ENCODE results near the gene ASB8. TPM values are rescaled to one million over a fixed set of nuclear protein-coding genes. Genes with fewer than 3 reads are reported as not detected.
"Not testable (repeated sequence)": the region's sequence is repeated elsewhere in the genome, so short reads cannot be mapped to it uniquely, and the experiment has no call there.

The ASB8 gene
- total RNA-seq, 2 donors from 2014 or later: 47.9 to 49.0 TPM

- peak; percentile 1 for ATAC-seq
Measured at GRCh38 chr12:48156652-48157017, 680 bp downstream of the ASB8 start.

GRCh38 chr12:48155786-48156185 is 1.5 kb downstream of the ASB8 start:
- DNase-seq, ATAC-seq: not testable (repeated sequence)
- intact Hi-C loops (cut with DNase I, micrococcal nuclease): loop anchor here in 1 of 2 donors (10.0 kb wide), 1 partner anchor 51 kb away; the partner anchor contains the start of gene SENP1

More at GRCh38 chr12:48156652-48157017, 680 bp downstream of the ASB8 start:
- intact Hi-C loops (cut with DNase I, micrococcal nuclease): loop anchor here in 1 of 2 donors (10.0 kb wide), 1 partner anchor 52 kb away; the partner anchor contains the start of gene SENP1
- DNase-seq: no peak

GRCh38 chr12:48151103-48151771 is 6.1 kb downstream of the ASB8 start:
- ATAC-seq (no peak), DNase-seq (no peak)
- intact Hi-C loops (cut with DNase I, micrococcal nuclease): loop anchor here in 1 of 2 donors (10.0 kb wide), 1 partner anchor 46 kb away; the partner anchor contains the start of gene SENP1

- DNase-seq (no peak), ATAC-seq (no peak)
- intact Hi-C loops (cut with DNase I, micrococcal nuclease): no loop called here
Measured at GRCh38 chr12:48145981-48146380, 11.3 kb downstream of the ASB8 start.

- ATAC-seq: no peak
- DNase-seq: no peak
- intact Hi-C loops (cut with DNase I, micrococcal nuclease): no loop called here
Measured at GRCh38 chr12:48143898-48144297, 13.4 kb downstream of the ASB8 start.

- intact Hi-C loops (cut with DNase I, micrococcal nuclease): no loop called here
- DNase-seq: no peak
Measured at GRCh38 chr12:48142818-48143674, 14.3 kb downstream of the ASB8 start.

GRCh38 chr12:48135027-48135426 is 22.3 kb downstream of the ASB8 start:
- intact Hi-C loops (cut with DNase I, micrococcal nuclease): no loop called here
- DNase-seq (no peak), ATAC-seq (no peak)

More at GRCh38 chr12:48142818-48143674, 14.3 kb downstream of the ASB8 start:
- no peak for ATAC-seq

- intact Hi-C loops (cut with DNase I, micrococcal nuclease): no loop called here
- ATAC-seq: no peak
- no peak for DNase-seq
Measured at GRCh38 chr12:48132826-48133225, 24.5 kb downstream of the ASB8 start.

GRCh38 chr12:48131517-48131916 is 25.8 kb downstream of the ASB8 start:
- intact Hi-C loops (cut with DNase I, micrococcal nuclease): no loop called here
- ATAC-seq: no peak
- no peak for DNase-seq

GRCh38 chr12:48129376-48129775 is 27.9 kb downstream of the ASB8 start:
- ATAC-seq (no peak), DNase-seq (no peak)
- intact Hi-C loops (cut with DNase I, micrococcal nuclease): no loop called here

GRCh38 chr12:48128800-48129199 is 28.5 kb downstream of the ASB8 start:
- ATAC-seq: no peak
- no peak for DNase-seq
- intact Hi-C loops (cut with DNase I, micrococcal nuclease): no loop called here

- DNase-seq: no peak
- ATAC-seq: no peak
- intact Hi-C loops (cut with DNase I, micrococcal nuclease): no loop called here
Measured at GRCh38 chr12:48126953-48127630, 30.2 kb downstream of the ASB8 start.

GRCh38 chr12:48125985-48126384 is 31.3 kb downstream of the ASB8 start:
- no peak for DNase-seq
- intact Hi-C loops (cut with DNase I, micrococcal nuclease): no loop called here
- ATAC-seq: no peak

GRCh38 chr12:48125542-48125941 is 31.8 kb downstream of the ASB8 start:
- ATAC-seq; intact Hi-C loops (cut with DNase I, micrococcal nuclease); DNase-seq: not testable (repeated sequence)

GRCh38 chr12:48123169-48123568 is 34.1 kb downstream of the ASB8 start:
- no peak for ATAC-seq
- DNase-seq: no peak
- intact Hi-C loops (cut with DNase I, micrococcal nuclease): no loop called here

- intact Hi-C loops (cut with DNase I, micrococcal nuclease): no loop called here
- ATAC-seq (peak; percentile 66), DNase-seq (no peak)
Measured at GRCh38 chr12:48122065-48122834, 35.1 kb downstream of the ASB8 start.

- no peak for DNase-seq
- no peak for ATAC-seq
- intact Hi-C loops (cut with DNase I, micrococcal nuclease): no loop called here
Measured at GRCh38 chr12:48121522-48121921, 35.8 kb downstream of the ASB8 start.

- ATAC-seq (no peak), DNase-seq (no peak)
- intact Hi-C loops (cut with DNase I, micrococcal nuclease): no loop called here
Measured at GRCh38 chr12:48119834-48120195, 37.5 kb downstream of the ASB8 start.
